HEK293T (cell line): Measurements from ENCODE around the gene LNX1.

Experiments used
- CTCF ChIA-PET: fragments of 350-600 bp; formaldehyde crosslinking; extraction: SDS; loops from one replicate; lab custom pipeline; 2021; ENCODE audit warnings: antibody characterized with exemption, inconsistent platforms; lab: Yijun Ruan, JAX
- POLR2A ChIA-PET: fragments of 350-600 bp; formaldehyde crosslinking; extraction: SDS; loops from one replicate; lab custom pipeline; 2020; ENCODE audit warnings: antibody characterized with exemption, inconsistent platforms; lab: Yijun Ruan, JAX
- DNase-seq: peaks from one replicate; pipeline ENCODE4 v3.0.0; 2012; ENCODE audit warnings: mixed read lengths; ENCODE audit errors: extremely low spot score
- ARNT ChIP-seq: fragments of 450-650 bp; IDR thresholded peaks from 2 replicates; pipeline ENCODE4 v1.6.1; 2017; ENCODE audit warnings: mild to moderate bottlenecking
- BHLHE40 ChIP-seq: fragments of 450-650 bp; IDR thresholded peaks from 2 replicates; pipeline ENCODE4 v1.6.1; 2016; ENCODE audit warnings: mild to moderate bottlenecking, moderate library complexity, borderline replicate concordance
- CTBP1 ChIP-seq: fragments of 450-650 bp; IDR thresholded peaks from 2 replicates; pipeline ENCODE4 v1.6.1; 2016; ENCODE audit warnings: borderline replicate concordance
- ELF4 ChIP-seq: fragments of 450-650 bp; IDR thresholded peaks from 2 replicates; pipeline ENCODE4 v1.6.1; 2017; ENCODE audit warnings: antibody characterized with exemption
- FOXA1 ChIP-seq: fragments of 450-650 bp; IDR thresholded peaks from 2 replicates; pipeline ENCODE4 v1.6.1; 2016; ENCODE audit warnings: mild to moderate bottlenecking
- FOXK2 ChIP-seq: fragments of 450-650 bp; IDR thresholded peaks from 2 replicates; pipeline ENCODE4 v1.6.1; 2016; ENCODE audit warnings: mild to moderate bottlenecking
- FOXM1 ChIP-seq: fragments of 450-650 bp; IDR thresholded peaks from 2 replicates; pipeline ENCODE4 v1.6.1; 2017; ENCODE audit warnings: mild to moderate bottlenecking, borderline replicate concordance
- HDGF ChIP-seq: fragments of 450-650 bp; IDR thresholded peaks from 2 replicates; pipeline ENCODE4 v1.6.1; 2017; ENCODE audit warnings: antibody characterized with exemption, borderline replicate concordance
- L3MBTL2 ChIP-seq: fragments of 450-650 bp; conservative IDR thresholded peaks from 2 replicates; pipeline ENCODE4 v1.6.1; 2016; ENCODE audit warnings: mild to moderate bottlenecking
- LEF1 ChIP-seq: fragments of 450-650 bp; IDR thresholded peaks from 2 replicates; pipeline ENCODE4 v1.6.1; 2017; ENCODE audit warnings: mild to moderate bottlenecking, borderline replicate concordance
- NFRKB ChIP-seq: fragments of 450-650 bp; IDR thresholded peaks from 2 replicates; pipeline ENCODE4 v1.6.1; 2016; ENCODE audit warnings: mild to moderate bottlenecking, moderate library complexity
- SP1 ChIP-seq: fragments of 450-650 bp; IDR thresholded peaks from 2 replicates; pipeline ENCODE4 v1.6.1; 2017
- SUZ12 ChIP-seq: fragments of 450-650 bp; IDR thresholded peaks from 2 replicates; pipeline ENCODE4 v1.6.1; 2016; ENCODE audit warnings: mild to moderate bottlenecking
- TARDBP ChIP-seq: fragments of 450-650 bp; IDR thresholded peaks from 2 replicates; pipeline ENCODE4 v1.6.1; 2016
- ZNF384 ChIP-seq: fragments of 450-650 bp; IDR thresholded peaks from 2 replicates; pipeline ENCODE4 v1.6.1; 2016
- TF ChIP-seq, protein P1 (sequence below): fragments of 450-650 bp; IDR thresholded peaks from 2 replicates; pipeline ENCODE4 v1.6.1; 2016

The LNX1 gene

DNA sequence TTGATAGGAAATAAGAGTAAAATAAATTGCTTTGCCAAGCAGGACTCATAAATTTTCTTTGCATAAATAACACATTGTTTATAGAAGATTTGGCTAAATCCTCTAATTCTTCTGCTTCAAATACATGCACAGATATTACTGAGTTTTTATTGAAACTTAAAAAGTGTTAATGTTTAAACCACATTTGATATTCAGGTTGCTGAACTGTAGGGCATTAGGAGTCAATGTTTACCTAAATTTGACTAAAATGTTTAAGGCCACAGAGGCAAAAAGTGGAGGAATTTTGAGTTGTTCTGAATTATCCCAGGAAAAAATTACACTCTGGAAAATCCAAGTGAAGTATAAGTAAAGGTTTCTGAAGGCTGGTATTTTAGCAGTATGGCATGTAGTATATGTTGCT, 135.1 kb downstream of the LNX1 start:
- ChIA-PET POLR2A (no interaction called here), CTCF (no interaction called here)
- no peak for DNase-seq
- TF ChIP-seq ZNF384 = no peak
- TF ChIP-seq FOXM1 = no peak
- no peak for TF ChIP-seq ELF4
- TF ChIP-seq L3MBTL2 = no peak
- TF ChIP-seq, protein P1, sequence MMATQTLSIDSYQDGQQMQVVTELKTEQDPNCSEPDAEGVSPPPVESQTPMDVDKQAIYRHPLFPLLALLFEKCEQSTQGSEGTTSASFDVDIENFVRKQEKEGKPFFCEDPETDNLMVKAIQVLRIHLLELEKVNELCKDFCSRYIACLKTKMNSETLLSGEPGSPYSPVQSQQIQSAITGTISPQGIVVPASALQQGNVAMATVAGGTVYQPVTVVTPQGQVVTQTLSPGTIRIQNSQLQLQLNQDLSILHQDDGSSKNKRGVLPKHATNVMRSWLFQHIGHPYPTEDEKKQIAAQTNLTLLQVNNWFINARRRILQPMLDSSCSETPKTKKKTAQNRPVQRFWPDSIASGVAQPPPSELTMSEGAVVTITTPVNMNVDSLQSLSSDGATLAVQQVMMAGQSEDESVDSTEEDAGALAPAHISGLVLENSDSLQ = no peak
- no peak for TF ChIP-seq BHLHE40
- TF ChIP-seq LEF1 = no peak
- no peak for TF ChIP-seq NFRKB
- no peak for TF ChIP-seq TARDBP
- no peak for TF ChIP-seq FOXK2
- TF ChIP-seq SP1 = no peak
- no peak for TF ChIP-seq SUZ12
- TF ChIP-seq ARNT = no peak
- TF ChIP-seq HDGF = no peak
- no peak for TF ChIP-seq CTBP1
- TF ChIP-seq FOXA1 = no peak

DNA sequence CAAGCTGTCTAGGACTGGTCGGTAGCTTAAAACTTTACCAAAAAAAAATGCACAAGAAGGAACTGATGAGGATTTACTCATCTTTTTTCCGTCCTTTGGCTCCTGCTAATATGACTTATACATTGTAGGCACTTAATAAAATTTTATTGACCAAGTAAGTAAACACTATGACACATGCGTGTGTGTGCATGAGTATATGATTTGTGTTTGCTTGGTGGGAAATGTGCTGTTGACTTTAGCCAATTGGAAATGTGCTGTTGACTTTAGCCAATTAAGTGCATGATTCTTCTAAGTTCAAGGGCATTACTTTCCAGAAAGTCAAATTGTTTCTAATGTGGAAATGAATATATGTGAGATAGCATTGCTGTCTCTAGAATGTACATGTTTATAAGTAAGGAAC, 135.5 kb downstream of the LNX1 start:
- DNase-seq = no peak
- TF ChIP-seq NFRKB = no peak
- no peak for TF ChIP-seq HDGF
- TF ChIP-seq SUZ12 = no peak
- TF ChIP-seq LEF1 = no peak
- TF ChIP-seq FOXK2 = no peak
- POLR2A ChIA-PET = no interaction called here
- CTCF ChIA-PET = no interaction called here

DNA sequence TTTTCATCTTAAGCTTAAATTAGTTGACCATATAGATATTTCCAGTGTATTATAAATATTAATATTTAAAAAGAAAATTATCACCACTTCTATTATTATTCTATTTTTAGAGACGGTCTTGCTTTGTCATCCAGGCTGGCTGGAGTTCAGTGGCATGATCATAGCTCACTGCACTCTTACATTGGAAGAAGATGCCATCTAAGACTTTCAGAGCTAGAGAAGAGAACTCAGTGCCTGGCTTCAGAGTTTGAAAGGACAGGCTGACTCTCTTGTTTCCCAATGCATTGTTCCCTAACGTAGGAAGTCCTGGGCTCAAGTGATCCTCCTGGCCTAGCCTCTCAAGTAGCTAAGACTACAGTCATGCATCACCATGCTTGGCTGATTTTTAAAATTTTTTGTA, 137.9 kb downstream of the LNX1 start:
- no peak for DNase-seq
- TF ChIP-seq LEF1 (no peak), L3MBTL2 (no peak)
- CTCF ChIA-PET = no interaction called here
- POLR2A ChIA-PET = no interaction called here

DNA sequence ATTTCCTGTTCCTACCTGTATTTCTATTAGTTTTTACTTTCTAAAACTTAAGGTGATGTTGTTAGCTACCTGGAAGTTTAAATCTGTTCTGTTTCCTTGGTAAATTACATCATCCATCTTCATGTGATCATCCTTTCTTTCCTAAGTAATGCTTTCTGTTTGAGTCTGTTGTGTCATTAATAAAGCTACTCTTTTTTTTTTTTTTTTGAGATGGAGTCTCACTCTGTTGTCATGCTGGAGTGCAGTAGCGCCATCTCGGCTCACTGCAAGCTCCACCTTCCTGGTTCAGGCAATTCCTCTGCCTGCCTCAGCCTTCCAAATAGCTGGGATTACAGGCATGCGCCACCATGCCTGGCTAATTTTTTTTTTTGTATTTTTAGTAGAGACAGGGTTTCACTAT, 140.5 kb downstream of the LNX1 start:
- DNase-seq = no peak
- CTCF ChIA-PET = no interaction called here
- TF ChIP-seq ZNF384 (peak; percentile 49), ELF4 (no peak)
- TF ChIP-seq, protein P1 = no peak
- POLR2A ChIA-PET = no interaction called here

DNA sequence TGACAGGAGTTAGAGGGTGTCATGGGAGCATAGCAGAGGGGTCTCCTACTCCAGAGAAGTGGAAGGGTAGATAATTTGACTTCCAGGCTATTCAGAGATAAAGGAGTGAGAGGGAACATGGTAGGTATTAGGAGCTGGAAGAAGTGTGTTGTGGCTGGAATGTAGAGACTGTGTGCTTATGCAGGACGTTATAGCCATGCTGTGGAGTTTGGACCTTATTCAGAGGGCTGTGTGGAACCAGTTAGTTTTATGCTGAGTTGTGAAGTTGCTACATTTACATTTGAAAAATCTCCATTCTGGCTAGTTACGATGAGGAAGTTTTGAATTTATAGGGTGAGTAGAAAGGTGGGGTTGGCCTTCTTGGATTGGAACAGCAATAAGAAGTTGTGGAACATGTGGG, 146.3 kb downstream of the LNX1 start:
- no peak for DNase-seq
- no peak for TF ChIP-seq ELF4
- TF ChIP-seq LEF1 = no peak
- TF ChIP-seq BHLHE40 = no peak
- no peak for TF ChIP-seq FOXM1
- TF ChIP-seq, protein P1 = no peak
- no peak for TF ChIP-seq ARNT
- no peak for TF ChIP-seq FOXK2
- no peak for TF ChIP-seq CTBP1
- no peak for TF ChIP-seq NFRKB
- no peak for TF ChIP-seq SP1
- ChIA-PET POLR2A (no interaction called here), CTCF (no interaction called here)

DNA sequence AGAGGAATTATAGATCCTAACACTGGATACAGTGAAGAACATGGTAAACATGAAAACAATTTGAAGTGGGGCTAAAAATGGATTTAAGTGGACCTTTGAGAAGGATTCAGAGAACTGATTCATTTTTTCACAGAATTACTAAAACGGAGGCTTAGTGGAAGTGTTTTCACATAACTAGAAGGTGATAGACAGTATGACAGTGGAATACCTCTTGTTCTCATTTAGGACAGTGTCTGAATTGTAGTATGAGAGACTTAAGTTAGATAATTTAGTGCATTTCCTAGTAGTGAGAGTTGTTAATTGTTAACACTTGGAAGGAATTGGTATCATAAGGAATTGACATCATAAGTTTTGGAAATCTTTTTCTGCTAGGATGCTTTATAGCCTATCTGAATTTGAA, 149.7 kb downstream of the LNX1 start:
- TF ChIP-seq SUZ12 = no peak
- no peak for TF ChIP-seq ELF4
- TF ChIP-seq HDGF = no peak
- TF ChIP-seq SP1 = no peak
- no peak for TF ChIP-seq FOXA1
- no peak for TF ChIP-seq FOXK2
- TF ChIP-seq ARNT = no peak
- no peak for TF ChIP-seq LEF1
- TF ChIP-seq, protein P1 = no peak
- no peak for TF ChIP-seq L3MBTL2
- no peak for TF ChIP-seq NFRKB
- TF ChIP-seq FOXM1 = no peak
- TF ChIP-seq CTBP1 = no peak
- no peak for TF ChIP-seq BHLHE40
- TF ChIP-seq ZNF384 = no peak
- TF ChIP-seq TARDBP = no peak
- DNase-seq = no peak
- ChIA-PET POLR2A (no interaction called here), CTCF (no interaction called here)

DNA sequence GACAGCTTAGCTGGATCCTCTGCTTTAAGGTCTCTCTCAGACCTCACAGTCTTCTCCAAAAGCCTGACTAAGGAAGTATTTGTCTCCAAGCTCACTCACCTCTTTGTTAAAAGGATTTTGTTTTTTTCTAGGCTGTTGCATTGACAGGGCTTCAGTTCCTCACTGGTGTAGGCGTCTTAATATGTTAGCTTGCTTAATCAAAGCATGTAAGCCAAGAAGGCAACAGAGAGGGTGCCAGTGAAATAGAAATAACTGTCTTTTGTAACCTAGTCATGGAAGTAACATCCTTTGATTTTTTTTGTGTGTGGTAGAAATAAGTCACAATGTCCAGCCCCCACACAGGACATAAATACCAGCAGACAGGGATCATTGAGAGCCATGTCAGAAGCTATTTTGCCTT, 155.0 kb downstream of the LNX1 start:
- CTCF ChIA-PET = no interaction called here
- no peak for TF ChIP-seq TARDBP
- TF ChIP-seq ELF4 = no peak
- TF ChIP-seq ARNT = no peak
- TF ChIP-seq CTBP1 = no peak
- TF ChIP-seq ZNF384 = no peak
- no peak for TF ChIP-seq SP1
- TF ChIP-seq LEF1 = no peak
- TF ChIP-seq L3MBTL2 = no peak
- TF ChIP-seq NFRKB = no peak
- POLR2A ChIA-PET = no interaction called here
- DNase-seq = no peak
